ENCODE data around the gene PNMT.
A peak's percentile ranks its signal among the peaks of the same experiment; 100 is the strongest.

PNMT gene

DNA sequence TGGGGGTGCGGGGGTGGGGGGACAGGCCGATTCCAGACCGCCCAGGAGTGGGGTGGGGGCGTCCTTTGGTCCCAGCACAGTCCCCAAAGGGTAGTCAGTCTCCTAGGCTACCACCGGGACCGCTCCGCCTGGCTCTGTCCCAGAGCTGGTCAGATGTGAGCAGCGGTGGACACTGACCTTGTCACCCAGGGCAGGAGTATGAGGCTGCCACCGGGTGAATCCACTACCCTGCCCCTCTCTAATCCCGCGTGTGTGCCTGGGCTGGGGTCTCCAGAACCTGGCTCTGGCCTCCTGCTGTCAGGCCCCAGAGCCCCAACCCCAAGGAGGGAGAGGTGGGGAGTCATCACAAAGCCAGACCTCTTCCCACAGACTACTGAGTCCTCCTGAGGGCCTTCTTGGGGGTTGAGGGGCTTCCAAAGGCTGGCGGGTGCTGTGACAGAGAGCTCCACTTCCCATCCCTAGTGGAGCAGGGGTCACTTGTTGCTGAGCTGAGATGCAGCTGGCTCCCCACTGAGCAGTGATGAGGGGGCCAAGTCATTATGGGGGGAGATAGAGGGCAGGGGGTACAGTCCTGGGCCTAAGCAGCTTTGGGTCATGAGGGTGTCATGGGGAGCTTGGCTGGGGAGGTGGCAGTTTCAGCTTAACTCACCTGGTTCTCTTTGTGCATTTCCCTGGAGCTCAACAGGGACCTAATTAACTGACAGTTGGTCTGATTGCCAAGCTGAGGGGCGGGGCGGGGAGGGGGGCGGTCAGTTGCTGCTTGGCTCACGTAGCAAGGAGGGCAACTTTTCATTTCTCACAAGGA, 40.3 kb upstream of the PNMT start:
- no peak for DNase-seq (ENCODE audit: extremely low spot score)
- POLR2A ChIA-PET: interaction anchor here (1.1 kb wide), 1 partner anchor 10 kb away, joined by 6 read pairs; no protein-coding TSS in a partner anchor
- no peak for TF ChIP-seq HDGF (IDR thresholded peaks at IDR 0.05; ENCODE audit: borderline replicate concordance)
- TF ChIP-seq ELF4 (IDR thresholded peaks at IDR 0.05): no peak
- TF ChIP-seq ARNT (IDR thresholded peaks at IDR 0.05): no peak
- TF ChIP-seq, protein P1, sequence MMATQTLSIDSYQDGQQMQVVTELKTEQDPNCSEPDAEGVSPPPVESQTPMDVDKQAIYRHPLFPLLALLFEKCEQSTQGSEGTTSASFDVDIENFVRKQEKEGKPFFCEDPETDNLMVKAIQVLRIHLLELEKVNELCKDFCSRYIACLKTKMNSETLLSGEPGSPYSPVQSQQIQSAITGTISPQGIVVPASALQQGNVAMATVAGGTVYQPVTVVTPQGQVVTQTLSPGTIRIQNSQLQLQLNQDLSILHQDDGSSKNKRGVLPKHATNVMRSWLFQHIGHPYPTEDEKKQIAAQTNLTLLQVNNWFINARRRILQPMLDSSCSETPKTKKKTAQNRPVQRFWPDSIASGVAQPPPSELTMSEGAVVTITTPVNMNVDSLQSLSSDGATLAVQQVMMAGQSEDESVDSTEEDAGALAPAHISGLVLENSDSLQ (IDR thresholded peaks at IDR 0.05): no peak
- TF ChIP-seq ZNF384 (IDR thresholded peaks at IDR 0.05): no peak
- TF ChIP-seq L3MBTL2 (conservative IDR thresholded peaks at IDR 0.05): no peak
- no peak for TF ChIP-seq FOXK2 (IDR thresholded peaks at IDR 0.05)
- no peak for TF ChIP-seq SUZ12 (IDR thresholded peaks at IDR 0.05)
- TF ChIP-seq CTBP1 (IDR thresholded peaks at IDR 0.05; ENCODE audit: borderline replicate concordance): no peak
- TF ChIP-seq FOXM1 (IDR thresholded peaks at IDR 0.05; ENCODE audit: borderline replicate concordance): no peak
- CTCF ChIA-PET: interaction anchor here (1.0 kb wide), 1 partner anchor 27 kb away, joined by 6 read pairs; no protein-coding TSS in a partner anchor

DNA sequence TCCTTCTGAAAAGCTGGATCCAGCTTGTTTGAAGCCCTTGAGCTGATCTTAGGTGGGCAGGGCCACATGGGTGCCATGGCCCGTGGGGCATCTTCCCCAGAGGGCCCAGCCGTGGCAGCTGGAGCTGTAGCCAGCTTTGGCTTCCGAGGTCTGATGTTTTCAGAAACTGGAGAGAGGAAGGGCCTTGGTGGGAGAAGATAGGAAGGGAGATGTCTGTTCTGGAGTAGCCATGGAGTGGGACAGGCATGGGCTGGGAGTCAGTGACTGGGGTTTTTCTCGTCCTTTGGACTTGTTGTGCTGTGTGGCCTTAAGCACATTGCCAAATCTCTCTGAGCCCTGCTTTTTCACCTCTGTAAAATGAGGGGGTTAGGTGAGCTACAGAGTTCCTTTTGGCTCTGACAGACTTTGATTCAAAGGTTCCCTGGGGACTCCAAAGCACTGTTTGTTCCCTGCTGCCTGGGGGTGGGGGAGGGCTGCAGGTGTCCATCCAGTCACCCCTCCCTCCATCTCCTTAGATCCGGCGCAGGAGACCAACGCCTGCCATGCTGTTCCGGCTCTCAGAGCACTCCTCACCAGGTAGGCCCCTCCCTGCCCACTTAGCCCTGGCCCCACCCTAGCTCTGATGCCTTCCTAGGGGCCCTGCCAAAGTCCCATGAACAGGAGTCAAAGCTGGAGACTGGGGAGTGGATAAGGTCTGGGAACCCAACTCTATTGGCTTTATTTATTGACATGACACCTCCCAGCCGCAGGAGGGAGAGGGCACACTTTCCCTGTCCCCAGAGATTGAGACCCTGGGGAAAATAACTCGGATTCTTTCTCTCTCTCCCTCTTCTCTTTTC, 39.4 kb upstream of the PNMT start:
- no peak for DNase-seq (ENCODE audit: extremely low spot score)
- TF ChIP-seq SUZ12 (IDR thresholded peaks at IDR 0.05) (no peak), LEF1 (IDR thresholded peaks at IDR 0.05; ENCODE audit: borderline replicate concordance) (no peak), HDGF (IDR thresholded peaks at IDR 0.05; ENCODE audit: borderline replicate concordance) (no peak), FOXK2 (IDR thresholded peaks at IDR 0.05) (no peak), FOXM1 (IDR thresholded peaks at IDR 0.05; ENCODE audit: borderline replicate concordance) (no peak), NFRKB (IDR thresholded peaks at IDR 0.05) (no peak), SP1 (IDR thresholded peaks at IDR 0.05) (no peak), CTBP1 (IDR thresholded peaks at IDR 0.05; ENCODE audit: borderline replicate concordance) (no peak), TARDBP (IDR thresholded peaks at IDR 0.05) (no peak)
- ChIA-PET CTCF (interaction anchor here (1.0 kb wide), 1 partner anchor 26 kb away, joined by 6 read pairs; no protein-coding TSS in a partner anchor), POLR2A (interaction anchor here (1.1 kb wide), 1 partner anchor 9 kb away, joined by 6 read pairs; no protein-coding TSS in a partner anchor)

DNA sequence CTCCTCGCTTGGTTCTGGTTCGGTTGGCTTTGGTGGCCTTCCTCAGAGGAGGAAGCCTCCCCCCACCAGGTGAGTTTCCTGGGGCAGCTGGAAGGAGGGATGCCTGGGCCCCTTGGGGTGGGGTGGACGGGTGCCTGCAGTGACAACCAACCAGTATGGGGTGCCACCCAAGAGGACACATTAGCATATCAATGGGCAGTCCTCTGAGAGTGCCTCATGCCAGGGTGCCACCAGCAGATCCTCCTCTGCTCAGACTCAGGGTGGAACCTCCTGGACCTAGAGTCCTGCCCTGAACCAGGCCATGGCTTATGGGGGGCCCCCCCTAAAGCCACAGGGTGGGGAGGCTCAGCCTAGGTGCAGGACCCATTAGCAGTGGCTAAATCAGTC, 38.8 kb upstream of the PNMT start:
- TF ChIP-seq FOXK2 (IDR thresholded peaks at IDR 0.05) (no peak), ZNF384 (IDR thresholded peaks at IDR 0.05) (no peak), ELF4 (IDR thresholded peaks at IDR 0.05) (no peak), HDGF (IDR thresholded peaks at IDR 0.05; ENCODE audit: borderline replicate concordance) (no peak), SP1 (IDR thresholded peaks at IDR 0.05) (no peak)
- DNase-seq (ENCODE audit: extremely low spot score): no peak
- POLR2A ChIA-PET: no interaction called here
- CTCF ChIA-PET: no interaction called here

DNA sequence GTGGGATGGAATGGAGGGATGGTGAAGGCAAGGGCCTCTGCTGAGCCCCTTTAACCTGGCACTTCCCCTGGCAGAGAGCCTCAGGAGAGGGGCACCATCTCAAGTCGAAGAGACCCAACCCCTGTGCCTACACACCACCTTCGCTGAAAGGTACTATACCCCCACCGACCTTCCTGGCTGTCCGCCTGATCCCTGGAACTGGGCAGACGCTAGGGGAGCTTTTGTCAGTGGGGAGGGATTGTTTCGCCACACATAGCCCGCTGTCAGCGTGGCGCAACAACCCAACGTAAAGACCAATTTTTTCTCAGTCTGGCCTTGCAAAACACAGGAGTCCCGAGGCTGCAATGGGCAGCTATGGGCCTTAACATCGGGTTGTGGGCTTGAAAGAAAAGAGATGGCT, 38.4 kb upstream of the PNMT start:
- DNase-seq (ENCODE audit: extremely low spot score): no peak
- POLR2A ChIA-PET: no interaction called here
- TF ChIP-seq SP1 (IDR thresholded peaks at IDR 0.05) (no peak), ELF4 (IDR thresholded peaks at IDR 0.05) (no peak), LEF1 (IDR thresholded peaks at IDR 0.05; ENCODE audit: borderline replicate concordance) (no peak), BHLHE40 (IDR thresholded peaks at IDR 0.05; ENCODE audit: borderline replicate concordance) (no peak), ZNF384 (IDR thresholded peaks at IDR 0.05) (no peak), SUZ12 (IDR thresholded peaks at IDR 0.05) (no peak), NFRKB (IDR thresholded peaks at IDR 0.05) (no peak)
- CTCF ChIA-PET: no interaction called here

DNA sequence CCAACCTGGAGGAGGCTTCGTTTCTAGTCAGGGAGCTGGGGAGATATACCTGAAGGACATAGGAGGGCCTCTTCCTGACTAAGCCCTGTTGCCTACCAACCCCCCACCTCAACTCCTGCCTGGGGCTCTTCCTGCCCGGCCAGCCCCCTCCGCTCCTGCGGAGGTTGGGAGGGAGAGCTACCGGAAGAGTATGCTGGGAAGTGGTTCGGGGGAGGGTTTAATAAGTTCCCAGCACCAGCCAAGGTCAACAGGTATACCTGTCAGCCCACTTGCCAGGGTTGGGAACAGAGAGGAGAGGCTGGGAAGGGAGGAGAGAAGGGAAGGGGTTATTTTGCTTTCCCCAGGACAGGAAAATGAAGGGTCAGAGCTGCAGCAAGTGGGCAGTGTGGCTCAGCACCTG, 36.9 kb upstream of the PNMT start:
- TF ChIP-seq ARNT (IDR thresholded peaks at IDR 0.05) (no peak), CTBP1 (IDR thresholded peaks at IDR 0.05; ENCODE audit: borderline replicate concordance) (no peak), FOXA1 (IDR thresholded peaks at IDR 0.05) (no peak), BHLHE40 (IDR thresholded peaks at IDR 0.05; ENCODE audit: borderline replicate concordance) (no peak), SP1 (IDR thresholded peaks at IDR 0.05) (no peak), SUZ12 (IDR thresholded peaks at IDR 0.05) (no peak)
- TF ChIP-seq, protein P1 (IDR thresholded peaks at IDR 0.05): no peak
- POLR2A ChIA-PET: interaction anchor here (1.1 kb wide), 1 partner anchor 69 kb away, joined by 3 read pairs; the partner anchor contains the start of gene ERBB2
- CTCF ChIA-PET: interaction anchor here (0.6 to 5.5 kb wide), 11 partner anchors 9 to 990 kb away, joined by 3 to 80 read pairs (median 3); partner anchors contain the start of gene TCAP
- DNase-seq (ENCODE audit: extremely low spot score): no peak

DNA sequence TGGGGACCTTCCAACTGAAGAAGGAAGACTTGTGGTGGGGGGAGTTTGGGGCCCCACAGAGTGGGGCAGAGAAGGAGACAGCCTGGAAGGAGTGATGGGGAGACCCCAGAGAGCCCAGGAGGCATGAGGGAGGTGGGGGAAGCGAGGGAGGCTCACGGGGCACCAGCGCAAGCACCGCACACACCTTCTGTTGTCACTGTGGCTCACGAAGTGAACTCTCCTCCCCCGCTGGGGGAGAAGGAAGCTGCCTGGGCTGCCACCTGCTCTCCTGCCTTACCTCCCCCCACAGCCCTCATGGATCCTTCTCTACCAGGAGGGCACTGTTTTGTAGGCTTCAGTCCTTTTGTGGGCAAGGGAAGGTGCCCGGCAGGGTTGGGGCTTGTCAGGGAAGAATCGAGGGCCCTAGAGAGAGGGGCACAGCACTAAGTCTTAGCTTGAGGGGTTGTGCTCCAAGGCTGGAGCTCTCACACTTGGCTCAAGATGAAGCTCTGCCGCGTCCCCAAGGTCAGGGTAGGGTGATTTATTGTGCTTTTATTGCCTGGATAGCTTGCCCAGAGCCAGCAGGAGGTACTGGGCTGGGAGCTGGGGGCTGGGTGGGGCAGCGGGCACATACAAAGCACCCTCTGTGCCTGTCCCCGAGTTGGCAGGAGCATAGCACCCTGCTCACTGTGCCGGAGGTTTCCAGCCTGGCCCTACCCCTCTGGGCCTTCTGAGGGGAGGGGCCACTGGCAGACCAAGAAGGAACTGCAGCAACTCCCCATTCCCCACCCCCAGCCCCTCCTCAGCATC, 35.9 kb upstream of the PNMT start:
- POLR2A ChIA-PET: interaction anchor here (1.3 kb wide), 1 partner anchor 13 kb away, joined by 3 read pairs; no protein-coding TSS in a partner anchor
- DNase-seq (ENCODE audit: extremely low spot score): no peak
- CTCF ChIA-PET: interaction anchor here (0.6 to 5.5 kb wide), 4 partner anchors 10 to 28 kb away, joined by 3 to 80 read pairs (median 6); no protein-coding TSS in a partner anchor
- no peak for TF ChIP-seq BHLHE40 (IDR thresholded peaks at IDR 0.05; ENCODE audit: borderline replicate concordance)
- TF ChIP-seq, protein P1 (IDR thresholded peaks at IDR 0.05): peak; percentile 37; the same call in 1 of the 2 replicates
